Breast epithelium (tissue), 3 donors: Measurements from ENCODE around the gene POLG.

ENCODE experiments used
- CTCF ChIP-seq, 3 donors: fragments of 450-650 bp; IDR thresholded peaks; one replicate each; pipeline ENCODE4 v1.5.1; 2016 to 2017; ENCODE audit warnings: antibody characterized with exemption in 3 of 3, mild to moderate bottlenecking in 3 of 3, moderate library complexity in 3 of 3
- POLR2A ChIP-seq: fragments of 450-650 bp; IDR thresholded peaks from one replicate; pipeline ENCODE4 v1.6.1; 2016; ENCODE audit warnings: antibody characterized with exemption, mild to moderate bottlenecking, moderate library complexity
- POLR2AphosphoS5 ChIP-seq, 3 donors: sonication (generic); formaldehyde crosslinking; IDR thresholded peaks; one replicate each; pipeline ENCODE4 v1.6.1; 2017; ENCODE audit warnings: antibody characterized with exemption in 3 of 3

- TF ChIP-seq CTCF (IDR thresholded peaks at IDR 0.05) (no peak), POLR2A (no peak), POLR2AphosphoS5 (IDR thresholded peaks at IDR 0.05) (no peak)
Observed at GRCh38 chr15:89323825-89324224, 10.8 kb downstream of the POLG start.
